ACC112 (cell line): Measurements from ENCODE around the gene GPBAR1.
"Not testable (repeated sequence)": the region's sequence is repeated elsewhere in the genome, so short reads cannot be mapped to it uniquely, and the experiment has no call there.

Experiments
- H2AFZ ChIP-seq: fragments of 200-600 bp; sonication (generic); one replicate; pipeline ENCODE4 v1.6.0; 2017; ENCODE audit warnings: antibody characterized with exemption, low read length; ENCODE audit not compliant: unreplicated experiment
- H3K27ac ChIP-seq: fragments of 200-600 bp; sonication (generic); 2 replicates; pipeline ENCODE4 v1.5.1; 2014; ENCODE audit warnings: low read depth, mild to moderate bottlenecking, antibody characterized with exemption, low read length, moderate library complexity
- H3K27me3 ChIP-seq: fragments of 200-600 bp; sonication (generic); 2 replicates; pipeline ENCODE4 v1.6.1; 2014; ENCODE audit warnings: mild to moderate bottlenecking, antibody characterized with exemption, low read length, moderate library complexity, mixed read lengths; ENCODE audit not compliant: insufficient read depth
- H3K36me3 ChIP-seq: fragments of 200-600 bp; sonication (generic); 2 replicates; pipeline ENCODE4 v1.6.1; 2016; ENCODE audit warnings: mild to moderate bottlenecking, antibody characterized with exemption, low read length, moderate library complexity, mixed read lengths; ENCODE audit not compliant: insufficient read depth
- H3K4me1 ChIP-seq: fragments of 200-600 bp; sonication (generic); one replicate; pipeline ENCODE4 v1.6.1; 2016; ENCODE audit warnings: low read length, mixed read lengths; ENCODE audit not compliant: insufficient read depth, unreplicated experiment, control insufficient read depth
- H3K4me3 ChIP-seq: fragments of 200-600 bp; sonication (generic); 2 replicates; pipeline ENCODE4 v1.5.1; 2014; ENCODE audit warnings: mild to moderate bottlenecking, low read depth, low read length
- H3K79me2 ChIP-seq: fragments of 200-600 bp; sonication (generic); one replicate; pipeline ENCODE4 v1.6.0; 2016; ENCODE audit warnings: low read length; ENCODE audit not compliant: control insufficient read depth, unreplicated experiment, insufficient read depth

The GPBAR1 gene

DNA sequence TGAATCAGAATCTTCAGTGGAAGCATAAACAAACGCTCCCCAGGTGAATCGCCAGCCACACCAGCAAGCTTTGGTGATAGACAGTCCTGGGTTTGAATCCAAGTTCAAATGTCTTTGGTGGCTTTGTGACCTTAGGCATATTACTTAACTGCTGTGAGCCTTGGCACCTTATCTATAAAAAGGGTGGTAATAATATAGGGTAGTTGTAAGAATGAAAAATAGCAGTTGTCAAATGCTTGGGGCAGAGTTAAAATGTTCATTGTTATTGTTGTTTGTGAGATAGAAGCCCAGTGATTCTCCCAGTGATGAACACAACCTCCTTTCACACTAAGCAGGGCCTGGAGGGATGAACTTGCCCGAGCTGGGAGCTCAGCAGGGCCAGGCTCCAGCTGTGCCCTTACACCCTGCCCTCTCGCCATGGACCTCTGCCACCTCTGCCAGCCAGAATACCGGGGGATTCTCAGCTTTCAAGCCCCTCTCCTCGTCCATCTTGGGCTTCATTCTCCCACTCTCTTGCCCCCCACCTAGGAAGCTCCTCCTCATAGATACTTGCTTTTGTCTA is 37.6 kb downstream of the GPBAR1 start:
- H3K79me2 ChIP-seq, result no peaks in the 10 kb centered on the region
- H3K27me3 ChIP-seq, result no peaks in the 10 kb centered on the region
- H3K4me1 ChIP-seq, result no peaks in the 10 kb centered on the region
- no peaks in the 10 kb centered on the region for H3K36me3 ChIP-seq
- H3K4me3 ChIP-seq, result no peak overlapping the region
- no peak overlapping the region for H3K27ac ChIP-seq
- H2AFZ ChIP-seq, result no peak overlapping the region

GRCh38 chr2:218300141-218300540 is 39.3 kb downstream of the GPBAR1 start:
- no peak overlapping the region for H3K4me3 ChIP-seq
- H3K36me3 ChIP-seq, result no peaks in the 10 kb centered on the region
- no peaks in the 10 kb centered on the region for H3K4me1 ChIP-seq
- H3K27me3 ChIP-seq, result no peaks in the 10 kb centered on the region
- no peaks in the 10 kb centered on the region for H3K79me2 ChIP-seq
- no peak overlapping the region for H2AFZ ChIP-seq
- no peak overlapping the region for H3K27ac ChIP-seq

DNA sequence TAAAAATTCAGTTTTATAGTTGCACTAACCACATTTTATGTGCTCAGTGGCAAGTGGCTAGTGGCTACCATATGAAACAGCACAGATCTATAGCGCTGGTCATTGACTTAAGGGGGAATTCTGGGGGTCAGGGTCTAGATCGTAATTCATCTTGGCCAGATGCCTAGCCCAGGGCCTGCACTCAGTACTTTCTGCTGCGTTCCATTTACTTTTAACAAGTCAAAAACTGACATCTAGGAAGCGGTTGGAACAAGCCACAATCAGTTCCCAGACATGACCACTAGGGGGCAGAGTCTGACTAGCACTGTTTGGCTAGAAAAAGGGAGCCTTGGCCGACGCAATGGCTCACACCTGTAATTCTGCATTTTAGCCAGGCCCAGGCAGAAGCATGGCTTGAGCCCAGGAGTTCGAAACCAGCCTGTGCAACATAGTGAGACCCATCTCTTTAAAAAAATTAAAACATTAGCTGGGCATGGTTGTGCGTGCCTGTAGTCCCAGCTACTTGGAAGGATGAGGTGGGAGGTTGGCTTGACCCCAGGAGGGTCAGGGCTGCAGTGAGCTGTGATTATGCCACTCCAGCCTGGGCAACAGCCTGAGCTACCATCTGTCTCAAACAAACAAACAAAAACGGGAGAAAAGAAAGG is 40.5 kb downstream of the GPBAR1 start:
- no peak overlapping the region for H2AFZ ChIP-seq

DNA sequence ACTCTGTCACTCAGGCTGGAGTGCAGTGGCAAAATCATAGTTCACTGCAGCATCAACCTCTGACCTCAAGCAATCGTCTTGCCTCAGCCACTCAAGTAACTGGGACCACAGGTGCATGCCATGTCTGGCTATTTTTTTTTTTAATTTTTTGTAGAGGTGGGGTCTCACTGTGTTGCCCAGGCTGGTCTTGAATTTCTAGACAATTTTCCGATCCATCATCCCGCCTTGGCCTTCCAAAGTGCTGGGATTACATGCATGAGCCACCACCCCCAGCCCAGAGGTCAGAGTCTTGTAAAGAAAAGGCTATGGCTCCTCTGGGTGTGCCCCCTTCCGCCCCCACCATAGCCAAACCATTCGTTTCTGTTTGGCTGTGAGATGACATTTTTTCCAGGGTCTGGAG is 44.6 kb downstream of the GPBAR1 start:
- Histone ChIP-seq H3K4me1 (no peaks in the 10 kb centered on the region), H3K4me3 (no peak overlapping the region), H3K79me2 (no peaks in the 10 kb centered on the region), H3K27ac (no peak overlapping the region), H3K27me3 (no peaks in the 10 kb centered on the region), H2AFZ (no peak overlapping the region), H3K36me3 (no peaks in the 10 kb centered on the region)

More for the DNA sequence above, 40.5 kb downstream of the GPBAR1 start:
- no peak overlapping the region for H3K27ac ChIP-seq
- H3K4me3 ChIP-seq, result no peak overlapping the region
- no peaks in the 10 kb centered on the region for H3K27me3 ChIP-seq
- no peaks in the 10 kb centered on the region for H3K4me1 ChIP-seq
- H3K79me2 ChIP-seq, result no peaks in the 10 kb centered on the region
- H3K36me3 ChIP-seq, result no peaks in the 10 kb centered on the region

- no peak overlapping the region for H3K27ac ChIP-seq
These were observed 45.5 kb downstream of the GPBAR1 start for GRCh38 chr2:218306184-218306920.

GRCh38 chr2:218307415-218308090 is 46.7 kb downstream of the GPBAR1 start:
- H3K4me3 ChIP-seq, result no peak overlapping the region
- no peaks in the 10 kb centered on the region for H3K27me3 ChIP-seq
- H3K4me1 ChIP-seq, result no peaks in the 10 kb centered on the region
- H3K79me2 ChIP-seq, result no peaks in the 10 kb centered on the region
- H3K36me3 ChIP-seq, result no peaks in the 10 kb centered on the region
- H2AFZ ChIP-seq, result no peak overlapping the region
- no peak overlapping the region for H3K27ac ChIP-seq

More at GRCh38 chr2:218306184-218306920, 45.5 kb downstream of the GPBAR1 start:
- H3K79me2 ChIP-seq, result no peaks in the 10 kb centered on the region
- H3K36me3 ChIP-seq, result no peaks in the 10 kb centered on the region
- H2AFZ ChIP-seq, result no peak overlapping the region
- H3K4me3 ChIP-seq, result no peak overlapping the region
- H3K4me1 ChIP-seq, result no peaks in the 10 kb centered on the region
- H3K27me3 ChIP-seq, result no peaks in the 10 kb centered on the region

DNA sequence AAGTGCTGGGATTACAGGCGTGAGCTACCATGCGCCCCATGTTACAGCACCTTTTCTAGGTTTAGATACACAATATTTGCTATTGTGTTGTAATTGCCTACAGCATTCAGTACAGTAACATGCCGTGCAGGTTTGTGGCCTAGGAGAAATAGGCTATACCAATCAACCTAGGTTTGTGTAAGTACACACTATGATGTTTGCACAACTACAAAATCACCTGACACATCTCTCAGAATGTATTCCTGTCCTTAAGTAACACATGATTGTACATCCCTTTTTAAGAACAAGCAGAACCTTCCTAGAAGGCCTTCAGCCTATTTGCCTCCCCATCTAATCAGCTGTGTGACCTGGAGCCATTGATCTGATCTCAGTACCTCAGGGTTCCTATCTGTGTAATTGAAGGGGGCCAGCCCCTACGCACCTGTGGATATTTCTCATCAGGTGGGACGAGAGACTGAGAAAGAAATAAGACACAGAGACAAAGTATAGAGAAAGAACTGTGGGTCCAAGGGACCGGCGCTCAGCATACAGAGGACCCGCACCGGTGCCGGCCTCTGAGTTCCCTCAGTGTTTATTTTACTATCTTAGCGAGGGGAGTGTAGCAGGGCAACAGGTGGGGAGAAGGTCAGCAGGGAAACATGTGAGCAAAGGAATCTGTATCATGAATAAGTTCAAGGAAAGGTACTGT is 50.2 kb downstream of the GPBAR1 start:
- H2AFZ ChIP-seq, result no peak overlapping the region
- H3K79me2 ChIP-seq, result no peaks in the 10 kb centered on the region
- no peak overlapping the region for H3K27ac ChIP-seq
- H3K4me1 ChIP-seq, result no peaks in the 10 kb centered on the region
- no peaks in the 10 kb centered on the region for H3K36me3 ChIP-seq
- H3K27me3 ChIP-seq, result no peaks in the 10 kb centered on the region
- no peak overlapping the region for H3K4me3 ChIP-seq

GRCh38 chr2:218311541-218312266 is 50.9 kb downstream of the GPBAR1 start:
- not testable (repeated sequence) for H3K4me1 ChIP-seq, H3K27me3 ChIP-seq, H3K27ac ChIP-seq, H3K36me3 ChIP-seq, H3K79me2 ChIP-seq, H3K4me3 ChIP-seq, H2AFZ ChIP-seq

DNA sequence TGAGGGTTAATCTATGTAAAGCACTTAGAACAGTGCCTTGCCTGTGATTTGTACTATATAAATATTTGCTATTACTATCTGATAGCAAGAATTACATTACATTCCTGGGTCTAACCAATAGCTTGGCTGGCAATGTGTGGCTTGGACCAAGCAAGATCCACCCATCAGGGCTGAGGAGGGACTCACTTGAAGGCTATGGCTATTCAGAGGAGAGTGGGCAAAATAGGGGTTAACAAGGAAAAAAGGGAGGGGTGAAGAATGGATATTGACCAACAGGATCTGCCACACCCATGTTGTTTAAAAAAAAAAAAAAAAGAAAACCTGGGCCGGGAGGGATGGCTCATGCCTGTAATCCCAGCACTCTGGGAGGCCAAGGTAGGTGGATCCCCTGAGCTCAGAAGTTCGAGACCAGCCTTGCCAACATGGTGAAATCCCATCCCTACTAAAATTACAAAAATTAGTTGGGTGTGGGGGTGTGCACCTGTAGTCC is 51.5 kb downstream of the GPBAR1 start:
- no peaks in the 10 kb centered on the region for H3K4me1 ChIP-seq
- H3K27me3 ChIP-seq, result no peaks in the 10 kb centered on the region
- H3K27ac ChIP-seq, result no peak overlapping the region
- H2AFZ ChIP-seq, result no peak overlapping the region
- H3K4me3 ChIP-seq, result no peak overlapping the region
- H3K79me2 ChIP-seq, result no peaks in the 10 kb centered on the region
- no peaks in the 10 kb centered on the region for H3K36me3 ChIP-seq

DNA sequence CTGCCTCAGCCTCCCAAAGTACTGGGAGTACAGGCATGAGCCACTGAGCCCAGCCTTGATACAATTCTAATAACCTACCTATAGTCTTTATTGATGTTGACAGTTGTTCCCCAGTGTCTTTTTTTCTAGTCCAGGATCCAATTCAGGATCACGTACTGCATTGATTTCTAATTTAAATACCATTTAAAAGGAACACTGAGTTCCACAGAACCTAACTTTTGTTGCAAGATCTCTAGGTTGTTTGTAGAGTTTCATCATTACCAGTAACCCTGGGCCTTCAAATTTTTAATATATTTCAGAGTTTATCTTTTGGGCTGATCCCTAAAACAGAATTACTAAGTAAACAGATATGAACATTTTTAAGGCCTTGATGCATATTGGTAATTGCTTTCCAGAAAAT is 52.5 kb downstream of the GPBAR1 start:
- Histone ChIP-seq H3K79me2 (no peaks in the 10 kb centered on the region), H3K36me3 (no peaks in the 10 kb centered on the region), H3K27me3 (no peaks in the 10 kb centered on the region), H3K4me3 (no peak overlapping the region), H2AFZ (no peak overlapping the region), H3K4me1 (no peaks in the 10 kb centered on the region), H3K27ac (no peak overlapping the region)
